ENCODE results near the gene ZNF28.
"Not testable (repeated sequence)": the region's sequence is repeated elsewhere in the genome, so short reads cannot be mapped to it uniquely, and the experiment has no call there.

The ZNF28 gene

DNA sequence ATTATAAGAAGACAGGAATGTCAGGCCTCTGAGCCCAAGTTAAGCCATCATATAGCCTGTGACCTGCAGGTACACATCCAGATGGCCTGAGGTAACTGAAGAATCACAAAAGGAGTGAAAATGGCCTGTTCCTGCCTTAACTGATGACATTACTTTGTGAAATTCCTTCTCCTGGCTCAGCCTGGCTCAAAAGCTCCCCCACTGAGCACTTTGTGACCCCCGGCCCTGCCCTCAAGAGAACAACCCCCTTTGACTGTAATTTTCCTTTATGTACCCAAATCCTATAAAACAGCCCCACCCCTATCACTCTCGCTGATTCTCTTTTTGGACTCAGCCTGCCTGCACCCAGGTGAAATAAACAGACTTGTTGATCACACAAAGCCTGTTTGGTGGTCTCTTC, 65.0 kb downstream of the ZNF28 start:
- DNase-seq = not testable (repeated sequence)

DNA sequence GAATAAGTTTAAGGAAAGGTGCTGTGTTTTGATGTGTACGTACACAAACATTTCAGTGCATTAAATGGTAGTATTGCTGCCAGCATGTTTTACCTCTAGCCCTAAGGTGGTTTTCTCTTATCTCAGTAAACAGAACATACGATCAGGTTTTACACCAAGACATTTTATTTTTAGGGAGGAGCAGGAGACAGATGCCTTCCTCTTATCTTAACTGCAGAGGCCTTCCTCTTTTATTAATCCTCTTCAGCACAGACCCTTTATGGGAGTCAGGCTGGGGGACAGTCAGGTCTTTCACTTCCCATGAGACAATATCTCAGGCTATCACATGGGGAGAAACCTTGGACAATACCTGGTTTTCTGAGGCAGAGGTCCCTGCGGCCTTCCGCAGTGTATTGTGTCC, 71.7 kb downstream of the ZNF28 start:
- DNase-seq = no peak

GRCh38 chr19:52748336-52748950, 73.0 kb downstream of the ZNF28 start:
- no peak for DNase-seq
